ENCODE data around the gene EP300. TPM values are rescaled to one million over a fixed set of nuclear protein-coding genes. Genes with fewer than 3 reads are reported as not detected.

The EP300 gene
- total and polyA plus RNA-seq, 12 donors: 7.0 to 161 (median 51.8) TPM

MicroRNAs within 50 kb of the gene (microRNA counts, 767-probe panel; counts per million panel counts)
- 0 counts per million in 2 donors for microRNA hsa-miR-1281

Small RNA genes lying within 50 kb of the gene (small RNA-seq; reads per million reads assigned to genes)
- gene RF00019 (0 reads per million in 2 donors), gene RNU6-375P (0 reads per million in 2 donors)

Other genes with a start within 250 kb of the EP300 start
- 100 to 1,000 TPM; 187 to 575 (median 243) TPM for gene ST13, start 236.0 kb upstream of the EP300 start, total RNA-seq
- 100 to 1,000 TPM in 1 of 3 donors, 10 to 100 TPM in 2; 61.5 to 575 (median 90.0) TPM for gene ST13, start 236.0 kb upstream of the EP300 start, polyA plus RNA-seq
- 10 to 100 TPM; 12.9 to 41.1 (median 23.7) TPM for gene XPNPEP3, start 235.4 kb upstream of the EP300 start, total RNA-seq
- gene XPNPEP3, start 235.4 kb upstream of the EP300 start, polyA plus RNA-seq: 10 to 100 TPM in 1 of 3 donors, 1 to 10 TPM in 2; 6.4 to 24.2 (median 7.3) TPM
- gene DNAJB7, start 230.5 kb upstream of the EP300 start, total RNA-seq: not detected
- not detected for gene DNAJB7, start 230.5 kb upstream of the EP300 start, polyA plus RNA-seq
- 10 to 100 TPM; 26.8 to 88.1 (median 54.5) TPM for gene RBX1, start 141.2 kb upstream of the EP300 start, total RNA-seq
- gene RBX1, start 141.2 kb upstream of the EP300 start, polyA plus RNA-seq: 100 to 1,000 TPM in 1 of 3 donors, 10 to 100 TPM in 2; 57.0 to 144 (median 95.2) TPM
- gene L3MBTL2, start 112.7 kb downstream of the EP300 start, total RNA-seq: 10 to 100 TPM; 16.1 to 31.9 (median 25.7) TPM
- gene L3MBTL2, start 112.7 kb downstream of the EP300 start, polyA plus RNA-seq: 10 to 100 TPM; 18.7 to 23.7 (median 21.4) TPM
- 10 to 100 TPM in 1 of 9 donors, 1 to 10 TPM in 8; 1.4 to 10.2 (median 3.3) TPM for gene CHADL, start 148.3 kb downstream of the EP300 start, total RNA-seq
- gene CHADL, start 148.3 kb downstream of the EP300 start, polyA plus RNA-seq: 10 to 100 TPM in 1 of 3 donors, 1 to 10 TPM in 1, under 1 TPM in 1; 0.15 to 21.9 (median 9.2) TPM
- 100 to 1,000 TPM in 1 of 9 donors, 10 to 100 TPM in 8; 56.6 to 134 (median 74.6) TPM for gene RANGAP1, start 193.6 kb downstream of the EP300 start, total RNA-seq
- gene RANGAP1, start 193.6 kb downstream of the EP300 start, polyA plus RNA-seq: 10 to 100 TPM; 57.4 to 91.9 (median 78.8) TPM
- gene ZC3H7B, start 208.9 kb downstream of the EP300 start, total RNA-seq: 100 to 1,000 TPM in 2 of 9 donors, 10 to 100 TPM in 7; 36.4 to 133 (median 79.4) TPM
- gene ZC3H7B, start 208.9 kb downstream of the EP300 start, polyA plus RNA-seq: 10 to 100 TPM; 31.2 to 71.5 (median 33.1) TPM